HG03025 (cell line): Measurements from ENCODE around the gene CXCL16.
"Not testable (repeated sequence)": the region's sequence is repeated elsewhere in the genome, so short reads cannot be mapped to it uniquely, and the experiment has no call there.

Source experiments
- ATAC-seq: cut with Tn5 transposase; IDR thresholded peaks from one replicate; pipeline ENCODE4 v1.9.1; 2021; ENCODE audit warnings: mild to moderate bottlenecking, moderate library complexity; ENCODE audit not compliant: unreplicated experiment, low FRiP score

The CXCL16 gene

DNA sequence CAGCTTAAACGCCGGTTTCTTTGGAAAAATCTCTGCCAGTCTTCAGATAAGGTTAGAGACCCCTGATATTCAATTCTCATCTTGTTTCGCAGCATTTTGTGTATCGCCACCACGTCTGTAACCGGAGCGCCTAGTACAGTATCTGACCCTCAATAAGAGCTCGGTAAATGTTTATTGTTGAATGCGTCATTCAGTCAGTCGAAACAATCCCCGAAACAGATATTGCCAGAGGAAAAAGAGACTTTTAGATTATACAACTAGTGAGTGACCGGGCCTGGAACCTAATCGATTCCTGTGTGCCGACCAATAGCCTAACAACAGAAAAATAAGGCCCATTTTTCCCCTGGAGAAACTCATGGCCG, 36.4 kb downstream of the CXCL16 start:
- ATAC-seq = no peak

DNA sequence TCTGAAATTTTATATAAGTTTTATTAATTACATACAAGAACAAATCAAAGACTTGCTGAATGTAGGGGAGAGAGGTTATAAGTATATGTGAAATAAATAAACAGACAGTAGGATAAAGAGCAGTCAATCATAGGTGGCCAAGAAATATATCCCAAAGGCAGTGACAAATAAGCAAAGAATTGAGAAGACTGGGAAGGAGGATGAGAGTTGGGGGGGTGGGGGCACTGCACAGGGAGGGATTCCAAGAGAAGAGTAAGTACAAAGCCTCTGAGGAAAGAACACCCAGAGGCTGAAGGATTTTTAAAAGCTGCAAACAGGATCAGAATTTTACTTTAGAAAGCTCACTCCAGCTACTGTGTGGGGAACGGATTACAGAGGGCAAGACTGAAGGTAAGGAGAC, 38.6 kb downstream of the CXCL16 start:
- no peak for ATAC-seq

DNA sequence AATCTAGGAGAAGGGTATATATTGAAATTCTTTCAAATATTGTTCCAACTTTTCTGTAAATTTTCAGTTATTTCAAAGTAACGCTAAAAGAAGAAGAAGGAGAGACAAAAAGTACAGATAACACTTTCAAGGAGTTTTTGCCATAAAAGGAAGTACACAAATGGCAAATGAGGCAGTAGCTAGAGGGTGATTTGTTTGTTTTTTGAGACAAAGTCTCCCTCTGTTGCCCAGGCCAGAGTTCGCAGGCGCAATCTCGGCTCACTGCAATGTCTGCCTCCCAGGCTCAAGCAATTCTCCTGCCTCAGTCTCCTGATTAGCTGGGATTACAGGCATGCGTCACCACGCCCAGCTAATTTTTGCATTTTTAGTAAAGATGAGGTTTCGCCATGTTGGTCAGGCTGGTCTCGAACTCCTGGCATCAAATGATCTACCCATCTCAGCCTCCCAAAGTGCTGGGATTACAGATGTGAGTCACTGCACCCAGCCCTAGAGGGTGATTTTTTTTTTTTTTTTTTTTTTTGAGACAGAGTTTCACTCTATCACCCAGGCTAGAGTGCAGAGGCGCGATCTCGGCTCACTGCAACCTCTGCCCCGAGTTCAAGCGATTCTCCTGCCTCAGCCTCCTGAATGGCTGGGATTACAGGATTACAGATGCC, 40.2 kb downstream of the CXCL16 start:
- ATAC-seq = not testable (repeated sequence)

DNA sequence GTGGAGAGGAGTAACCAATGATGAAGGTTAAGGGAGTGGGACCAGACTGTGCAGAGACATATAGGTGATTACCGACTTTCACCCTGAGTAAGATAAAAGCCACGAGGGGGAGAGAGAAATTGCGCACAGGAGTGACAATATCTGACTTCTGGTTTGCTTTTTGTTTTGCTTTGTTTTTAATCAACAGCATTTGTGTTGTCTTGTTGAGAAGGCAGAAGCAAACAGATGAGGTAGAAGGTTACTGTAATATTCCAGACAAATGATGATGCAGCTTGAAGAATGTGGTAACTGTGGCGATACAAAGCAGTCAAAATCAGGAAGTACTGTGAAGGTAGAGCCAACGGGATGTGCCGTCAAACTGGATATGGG, 43.3 kb downstream of the CXCL16 start:
- no peak for ATAC-seq

DNA sequence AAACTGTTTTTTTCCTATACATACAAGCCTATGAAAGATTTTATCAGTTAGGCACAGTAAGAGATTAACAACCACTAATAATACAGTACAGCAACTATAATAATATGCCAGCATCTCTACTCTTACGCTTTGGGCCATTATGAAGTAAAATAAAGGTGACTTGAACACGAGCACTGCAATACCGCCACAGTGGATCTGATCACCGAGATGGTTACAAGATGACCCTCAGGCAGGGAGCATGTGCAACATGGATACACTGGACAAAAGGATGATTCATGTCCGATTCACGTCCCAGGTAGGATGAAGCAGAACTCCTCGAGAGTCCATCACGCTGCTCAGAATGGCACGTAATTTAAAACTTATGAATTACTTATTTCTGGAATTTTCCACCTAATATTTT, 46.3 kb downstream of the CXCL16 start:
- ATAC-seq = no peak

DNA sequence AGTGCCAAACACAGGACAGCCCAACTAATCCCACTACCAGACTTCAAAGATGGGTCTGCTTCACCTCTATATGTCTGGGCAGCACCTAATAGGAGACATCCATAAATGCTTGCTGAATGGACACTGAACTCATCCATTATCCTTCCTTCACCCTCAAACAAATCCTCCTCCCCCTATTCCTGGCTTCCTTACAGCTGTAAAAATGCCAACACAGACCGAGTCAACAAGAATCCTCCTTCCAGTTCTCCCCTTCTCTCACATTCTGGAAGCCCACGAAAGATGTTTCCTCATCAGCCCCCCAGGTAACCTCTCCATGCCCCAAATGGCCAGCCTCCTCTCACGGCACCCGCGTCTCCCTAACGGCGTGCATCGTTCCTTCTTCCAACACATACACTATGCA, 48.0 kb downstream of the CXCL16 start:
- no peak for ATAC-seq

DNA sequence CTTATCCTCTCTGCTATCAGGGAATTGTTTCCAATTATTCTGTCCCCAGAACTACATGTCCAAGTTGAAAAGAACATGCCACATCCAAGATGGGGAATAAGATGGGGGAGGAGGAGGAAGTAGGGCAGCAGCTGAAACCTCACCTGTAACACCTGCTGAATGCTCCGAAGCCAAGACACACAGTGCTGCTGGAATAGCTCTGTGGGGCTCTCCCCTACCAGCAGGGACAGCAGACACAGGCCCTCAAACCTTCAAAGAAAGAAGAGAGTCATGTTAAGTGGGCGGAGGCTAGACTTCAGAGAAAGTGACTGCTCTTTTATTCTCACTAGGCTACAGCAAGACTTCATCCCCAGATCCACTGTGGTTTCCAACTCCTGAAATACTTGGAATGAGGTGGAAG, 49.0 kb downstream of the CXCL16 start:
- ATAC-seq = no peak

DNA sequence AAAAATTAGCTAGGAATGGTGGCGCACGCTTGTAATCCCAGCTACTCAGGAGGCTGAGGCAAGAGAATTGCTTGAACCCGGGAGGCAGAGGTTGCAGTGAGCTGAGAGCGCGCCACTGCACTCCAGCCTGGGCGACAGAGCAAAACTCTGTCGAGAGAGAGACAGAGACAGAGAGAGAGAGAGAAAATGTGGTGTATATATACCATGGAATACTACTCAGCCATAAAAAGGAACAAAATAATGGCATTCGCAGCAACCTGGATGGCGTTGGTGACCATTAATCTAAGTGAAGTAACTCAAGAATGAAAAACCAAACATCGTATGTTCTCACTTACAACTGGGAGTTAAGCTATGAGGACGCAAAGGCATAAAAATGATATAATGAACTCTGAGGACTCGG, 49.9 kb downstream of the CXCL16 start:
- ATAC-seq = not testable (repeated sequence)

DNA sequence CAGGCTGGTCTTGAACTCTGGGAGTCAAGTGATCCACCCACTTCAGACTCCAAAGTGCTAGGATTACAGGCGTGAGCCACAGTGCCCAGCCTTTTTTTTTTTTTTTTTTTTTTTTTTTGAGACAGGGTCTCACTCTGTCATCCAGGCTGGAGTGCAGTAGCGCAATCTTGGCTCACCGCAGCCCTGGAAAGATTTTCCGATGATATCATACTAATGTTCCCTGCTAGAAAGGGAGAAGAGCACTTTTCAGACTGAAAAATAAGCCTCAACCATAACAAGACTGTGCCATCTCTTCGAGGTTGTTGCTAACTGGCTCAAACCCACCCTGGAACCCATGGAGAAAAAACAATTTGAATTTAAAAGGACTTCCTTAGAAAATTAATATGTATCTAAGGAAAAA, 56.0 kb downstream of the CXCL16 start:
- ATAC-seq = not testable (repeated sequence)
